CD4-positive, CD25-positive, alpha-beta regulatory T cell (primary cell): Measurements from ENCODE around the gene GPR3. TPM values are rescaled to one million over a fixed set of nuclear protein-coding genes. Genes with fewer than 3 reads are reported as not detected.
A peak's percentile ranks its signal among the peaks of the same experiment; 100 is the strongest.
"Not testable (repeated sequence)": the region's sequence is repeated elsewhere in the genome, so short reads cannot be mapped to it uniquely, and the experiment has no call there.

Source experiments
- ATAC-seq, 2 donors: fragments of 150-1000 bp; cut with Tn5 transposase; one replicate each; pipeline ENCODE4 v1.10.0; 2021; ENCODE audit warnings: low read depth in 2 of 2, moderate number of reproducible peaks in 2 of 2, moderate library complexity in 1 of 2
- DNase-seq, 3 donors: peaks; one replicate each; pipeline versions ENCODE4 v3.0.0 to v3.0.0-alpha.2; 2012 to 2022; ENCODE audit warnings: mixed read lengths in 1 of 3
- H3K27ac ChIP-seq: one replicate; pipeline ENCODE4 v1.7.0; 2013; ENCODE audit warnings: mild to moderate bottlenecking, low read length; ENCODE audit not compliant: insufficient read depth, poor library complexity, severe bottlenecking
- H3K27me3 ChIP-seq: one replicate; pipeline ENCODE4 v1.7.0; 2013; ENCODE audit warnings: low read length; ENCODE audit not compliant: control insufficient read depth, insufficient read depth
- H3K36me3 ChIP-seq: one replicate; pipeline ENCODE4 v1.7.0; 2013; ENCODE audit warnings: mild to moderate bottlenecking, low read length, moderate library complexity; ENCODE audit not compliant: control insufficient read depth, insufficient read depth
- H3K4me1 ChIP-seq: 2 replicates; pipeline ENCODE4 v1.7.0; 2013; ENCODE audit warnings: mild to moderate bottlenecking, low read length; ENCODE audit not compliant: insufficient read depth, control insufficient read depth, poor library complexity, severe bottlenecking
- H3K4me3 ChIP-seq: one replicate; pipeline ENCODE4 v1.7.0; 2013; ENCODE audit warnings: low read depth, mild to moderate bottlenecking, low read length, moderate library complexity
- H3K9me3 ChIP-seq, 2 experiments: 1 replicate in 1 of 2; 2 replicates in 1 of 2; pipeline ENCODE4 v1.7.0; 2013; ENCODE audit warnings: low read length in 2 of 2, mild to moderate bottlenecking in 1 of 2, moderate library complexity in 1 of 2; ENCODE audit not compliant: control insufficient read depth in 2 of 2
- H3K27ac Mint-ChIP-seq, 3 donors: one replicate each; pipeline ENCODE4 v1.8.0; 2020 to 2022; ENCODE audit warnings: mild to moderate bottlenecking in 3 of 3, mixed read lengths in 3 of 3, moderate library complexity in 2 of 3
- H3K27me3 Mint-ChIP-seq: one replicate; pipeline ENCODE4 v1.8.0; 2022; ENCODE audit warnings: mild to moderate bottlenecking, mixed read lengths
- H3K36me3 Mint-ChIP-seq: one replicate; pipeline ENCODE4 v1.8.0; 2020; ENCODE audit warnings: mixed read lengths
- H3K4me1 Mint-ChIP-seq, 4 donors: one replicate each; pipeline ENCODE4 v1.8.0; 2020 to 2022; ENCODE audit warnings: mixed read lengths in 4 of 4, mild to moderate bottlenecking in 1 of 4
- H3K4me3 Mint-ChIP-seq, 4 donors: one replicate each; pipeline ENCODE4 v1.8.0; 2020 to 2022; ENCODE audit warnings: mild to moderate bottlenecking in 4 of 4, mixed read lengths in 4 of 4, moderate library complexity in 3 of 4
- H3K9me3 Mint-ChIP-seq, 7 donors: one replicate each; pipeline ENCODE4 v1.8.0; 2020 to 2022; ENCODE audit warnings: mixed read lengths in 7 of 7, mild to moderate bottlenecking in 3 of 7, moderate library complexity in 2 of 7
- polyA plus RNA-seq, 4 donors: library from polyadenylated mRNA; unstranded; fragments of 300-500 nt; fragmentation: Illumina TruSeq; gene quantifications; one replicate each; pipeline ENCODE4 v1.2.3, GENCODE V29; 2021
- total RNA-seq: library from RNA; stranded (reverse); gene quantifications from one replicate; pipeline ENCODE4 v1.2.3, GENCODE V29; 2022

GPR3 gene
- total and polyA plus RNA-seq, 5 donors from 2014 or later = 0.07 to 0.47 (median 0.21) TPM; not detected in 2

DNA sequence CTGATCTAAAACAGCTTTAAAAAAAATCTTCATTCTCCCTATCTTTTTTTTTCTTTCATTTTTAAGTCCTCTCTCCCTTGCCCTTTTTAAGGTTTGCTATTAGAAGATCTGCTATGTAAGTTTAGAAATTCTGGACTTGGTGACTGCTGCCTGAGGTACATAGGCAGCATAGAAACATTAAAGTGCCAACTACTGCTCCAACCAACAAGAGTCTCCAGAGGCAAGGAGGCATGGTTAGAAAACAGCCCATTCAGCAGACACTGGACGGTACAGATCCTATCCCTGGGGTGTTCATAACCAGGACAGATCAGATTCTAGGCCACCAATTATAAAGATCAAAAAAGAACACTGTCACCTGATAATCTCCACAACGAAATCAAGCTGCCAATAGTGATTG is 36.6 kb downstream of the GPR3 start:
- DNase-seq (no peak), ATAC-seq (no peak)
- H3K36me3 ChIP-seq = peaks cover 31% of the 10 kb centered on the region
- H3K27me3 Mint-ChIP-seq = no peaks in the 10 kb centered on the region
- H3K4me1 ChIP-seq = peaks cover 73% of the 10 kb centered on the region
- no peaks in the 10 kb centered on the region for H3K9me3 ChIP-seq
- H3K27ac Mint-ChIP-seq = peak overlapping the region; percentile 90 to 97 (median 91)
- H3K4me3 Mint-ChIP-seq = peak overlapping the region; percentile 75 to 87 (median 78)
- H3K4me3 ChIP-seq = peak overlapping the region; percentile 42
- peaks cover 51 to 86% (median 60%) of the 10 kb centered on the region in 4 donors for H3K4me1 Mint-ChIP-seq
- peak overlapping the region; percentile 14 for H3K27ac ChIP-seq
- H3K27me3 ChIP-seq = no peaks in the 10 kb centered on the region
- H3K36me3 Mint-ChIP-seq = peaks cover 27% of the 10 kb centered on the region
- no peaks in the 10 kb centered on the region for H3K9me3 Mint-ChIP-seq

DNA sequence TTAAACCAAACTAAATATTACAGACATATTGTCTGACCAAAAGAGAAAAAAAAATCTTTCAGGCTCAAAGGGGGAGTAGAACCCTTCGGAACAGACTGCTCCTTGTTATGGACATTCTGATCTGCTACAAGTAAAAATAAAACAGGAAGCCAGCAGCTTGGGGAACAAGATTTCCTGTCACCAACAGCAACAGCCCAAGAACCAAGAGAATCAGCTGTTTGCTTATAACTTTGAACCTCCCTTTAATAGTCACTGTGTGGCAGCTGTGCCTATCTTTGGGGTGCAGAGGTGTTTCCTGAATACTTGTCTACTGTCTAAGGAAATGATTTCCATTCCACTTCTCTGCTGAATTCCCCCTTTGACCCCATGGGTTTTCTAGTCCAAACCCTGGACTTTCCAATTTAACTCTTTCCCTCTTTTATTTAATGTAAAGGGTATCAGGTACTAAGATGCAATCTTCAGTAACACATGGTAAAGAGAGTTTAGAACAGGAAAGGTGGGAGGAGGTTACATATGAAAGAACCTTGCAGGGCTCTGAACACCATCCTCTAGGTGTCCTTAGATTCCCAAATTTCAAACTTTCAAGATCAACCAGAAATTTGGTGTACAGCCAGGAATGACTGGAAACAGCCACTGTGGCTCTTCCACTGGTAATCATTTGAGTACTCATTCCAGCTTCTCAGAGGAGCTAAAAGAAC is 38.6 kb downstream of the GPR3 start:
- H3K27me3 ChIP-seq = no peaks in the 10 kb centered on the region
- Mint-ChIP-seq H3K4me1 (peaks cover 43 to 93% (median 64%) of the 10 kb centered on the region in 4 donors), H3K9me3 (no peaks in the 10 kb centered on the region), H3K36me3 (peaks cover 21% of the 10 kb centered on the region), H3K27ac (peak overlapping the region; percentile 53 to 90 (median 63)), H3K27me3 (no peaks in the 10 kb centered on the region), H3K4me3 (peak overlapping the region; percentile 67 to 78 (median 74))
- H3K4me3 ChIP-seq = peak overlapping the region; percentile 77
- H3K9me3 ChIP-seq = no peaks in the 10 kb centered on the region
- ATAC-seq (peak; percentile 75 to 80), DNase-seq (peak in 2 of 3 donors; percentile 61 to 80)
- H3K36me3 ChIP-seq = peaks cover 20% of the 10 kb centered on the region
- peaks cover 89% of the 10 kb centered on the region for H3K4me1 ChIP-seq
- peak overlapping the region; percentile 61 for H3K27ac ChIP-seq

DNA sequence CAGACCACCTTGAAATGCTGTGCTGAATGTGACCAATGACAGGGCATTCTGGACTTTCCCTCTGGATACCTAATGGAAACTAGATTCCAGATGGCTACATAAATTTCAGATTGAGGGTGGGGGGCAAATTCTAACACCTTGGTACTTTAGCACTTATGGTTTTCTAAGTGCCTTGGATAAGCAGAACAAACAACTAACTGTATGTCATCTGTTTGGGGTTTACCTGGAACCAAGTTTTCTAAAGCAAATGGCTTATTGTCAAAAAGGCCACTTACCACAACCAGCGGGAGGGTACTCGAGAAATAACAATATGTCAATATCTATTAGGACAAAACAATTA is 39.1 kb downstream of the GPR3 start:
- Histone ChIP-seq H3K9me3 (no peaks in the 10 kb centered on the region), H3K27me3 (no peaks in the 10 kb centered on the region), H3K4me3 (peak overlapping the region; percentile 77), H3K36me3 (peaks cover 18% of the 10 kb centered on the region), H3K27ac (peak overlapping the region; percentile 61), H3K4me1 (peaks cover 94% of the 10 kb centered on the region)
- Mint-ChIP-seq H3K9me3 (no peaks in the 10 kb centered on the region), H3K4me3 (peak overlapping the region; percentile 48 to 75 (median 64)), H3K27ac (peak overlapping the region; percentile 53 to 90 (median 63)), H3K36me3 (peaks cover 18% of the 10 kb centered on the region), H3K4me1 (peaks cover 46 to 93% (median 66%) of the 10 kb centered on the region in 4 donors), H3K27me3 (no peaks in the 10 kb centered on the region)
- DNase-seq (no peak), ATAC-seq (no peak)

DNA sequence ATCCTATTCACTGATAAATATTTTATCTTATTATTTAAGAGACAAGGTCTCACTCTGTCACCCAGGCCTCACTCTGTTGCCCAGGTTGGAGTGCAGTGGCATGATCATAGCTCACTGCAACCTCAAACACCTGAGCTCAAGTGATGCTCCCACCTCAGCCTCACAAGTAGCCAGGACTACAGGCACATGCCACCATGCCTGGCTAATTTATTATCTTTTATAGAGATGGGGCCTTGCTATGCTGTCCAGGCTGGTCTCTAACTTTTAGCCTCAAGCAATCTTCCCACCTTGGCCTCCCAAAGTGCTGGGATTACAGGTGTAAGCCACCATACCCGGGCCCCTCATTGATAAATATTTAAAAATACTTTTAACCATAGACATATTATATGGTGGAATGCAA is 40.3 kb downstream of the GPR3 start:
- not testable (repeated sequence) for DNase-seq, H3K27me3 ChIP-seq, H3K4me3 ChIP-seq, ATAC-seq, H3K36me3 ChIP-seq, H3K9me3 Mint-ChIP-seq, H3K9me3 ChIP-seq, H3K27me3 Mint-ChIP-seq
- peak overlapping the region; percentile 9 for H3K27ac ChIP-seq
- peaks cover 100% of the 10 kb centered on the region for H3K4me1 ChIP-seq
- Mint-ChIP-seq H3K36me3 (peaks cover 13% of the 10 kb centered on the region), H3K4me1 (peaks cover 40 to 93% (median 71%) of the 10 kb centered on the region in 4 donors), H3K27ac (peak overlapping the region; percentile 66 to 87 (median 81)), H3K4me3 (peak overlapping the region in 1 of 4 donors; percentile 49)

DNA sequence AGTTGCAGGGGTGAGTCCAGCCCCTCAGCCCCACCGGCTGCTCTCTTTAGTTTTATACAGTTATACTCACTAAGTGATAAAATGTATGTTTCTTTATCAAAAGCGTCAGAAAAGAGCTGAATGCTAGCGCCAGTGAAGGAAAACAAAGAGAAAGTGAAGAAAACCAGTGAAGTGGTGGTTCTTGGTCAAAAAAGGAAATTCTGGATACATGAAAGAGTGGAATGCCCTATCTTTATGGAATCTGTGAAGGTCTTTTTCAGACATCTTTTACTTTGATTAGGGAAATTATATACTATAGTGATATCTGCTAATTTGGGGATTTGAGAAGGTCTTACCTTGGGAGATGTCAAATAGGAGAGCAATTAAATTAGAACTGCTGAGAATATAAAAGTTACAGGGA is 41.3 kb downstream of the GPR3 start:
- peaks cover 40 to 93% (median 72%) of the 10 kb centered on the region in 4 donors for H3K4me1 Mint-ChIP-seq
- no peak overlapping the region for H3K4me3 ChIP-seq
- peak overlapping the region; percentile 28 for H3K27ac ChIP-seq
- H3K4me1 ChIP-seq = peaks cover 100% of the 10 kb centered on the region
- peak overlapping the region in 2 of 3 donors; percentile 81 to 87 for H3K27ac Mint-ChIP-seq
- no peaks in the 10 kb centered on the region for H3K9me3 Mint-ChIP-seq
- H3K36me3 Mint-ChIP-seq = peaks cover 11% of the 10 kb centered on the region
- no peaks in the 10 kb centered on the region for H3K9me3 ChIP-seq
- ATAC-seq (no peak), DNase-seq (no peak)
- no peaks in the 10 kb centered on the region for H3K27me3 ChIP-seq
- H3K36me3 ChIP-seq = no peaks in the 10 kb centered on the region
- no peaks in the 10 kb centered on the region for H3K27me3 Mint-ChIP-seq
- H3K4me3 Mint-ChIP-seq = peak overlapping the region in 3 of 4 donors; percentile 54 to 66 (median 60)

DNA sequence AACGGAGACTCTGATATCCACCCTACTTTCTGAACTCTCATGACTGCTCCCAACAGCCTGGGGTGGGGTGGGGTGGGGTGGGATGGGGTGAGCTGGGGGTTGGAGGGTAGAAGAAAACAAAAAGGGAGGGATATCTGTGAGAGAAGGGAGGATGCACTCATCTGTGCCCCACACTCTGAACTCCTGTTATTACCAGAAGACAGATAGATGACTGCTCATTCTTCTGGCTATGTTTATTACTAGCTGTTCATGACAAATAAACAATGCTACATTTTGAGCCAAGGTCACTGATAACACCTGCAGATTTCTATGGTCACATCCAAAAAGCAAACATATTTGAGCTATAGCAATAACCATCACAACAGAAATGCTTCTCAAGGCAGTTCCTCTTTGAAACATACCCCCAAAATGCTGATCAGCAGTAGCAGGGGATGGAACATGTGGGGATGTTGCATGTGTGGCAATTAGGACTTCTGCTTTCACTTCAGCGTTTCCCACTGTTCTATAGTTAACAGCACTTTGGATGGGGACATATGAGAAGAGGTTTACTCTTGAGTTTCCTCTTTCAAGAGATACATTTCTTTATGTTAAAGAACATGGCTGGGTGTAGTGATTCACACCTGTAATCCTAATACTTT is 43.3 kb downstream of the GPR3 start:
- Histone ChIP-seq H3K36me3 (peaks cover 7% of the 10 kb centered on the region), H3K27ac (peak overlapping the region; percentile 69), H3K9me3 (no peaks in the 10 kb centered on the region), H3K4me3 (peak overlapping the region; percentile 82), H3K27me3 (no peaks in the 10 kb centered on the region), H3K4me1 (peaks cover 92% of the 10 kb centered on the region)
- DNase-seq (no peak), ATAC-seq (no peak)
- H3K4me3 Mint-ChIP-seq = peak overlapping the region; percentile 68 to 86 (median 82)
- H3K9me3 Mint-ChIP-seq = no peaks in the 10 kb centered on the region
- no peaks in the 10 kb centered on the region for H3K27me3 Mint-ChIP-seq
- peaks cover 17% of the 10 kb centered on the region for H3K36me3 Mint-ChIP-seq
- peaks cover 46 to 95% (median 76%) of the 10 kb centered on the region in 4 donors for H3K4me1 Mint-ChIP-seq
- H3K27ac Mint-ChIP-seq = peak overlapping the region; percentile 85 to 89 (median 87)

DNA sequence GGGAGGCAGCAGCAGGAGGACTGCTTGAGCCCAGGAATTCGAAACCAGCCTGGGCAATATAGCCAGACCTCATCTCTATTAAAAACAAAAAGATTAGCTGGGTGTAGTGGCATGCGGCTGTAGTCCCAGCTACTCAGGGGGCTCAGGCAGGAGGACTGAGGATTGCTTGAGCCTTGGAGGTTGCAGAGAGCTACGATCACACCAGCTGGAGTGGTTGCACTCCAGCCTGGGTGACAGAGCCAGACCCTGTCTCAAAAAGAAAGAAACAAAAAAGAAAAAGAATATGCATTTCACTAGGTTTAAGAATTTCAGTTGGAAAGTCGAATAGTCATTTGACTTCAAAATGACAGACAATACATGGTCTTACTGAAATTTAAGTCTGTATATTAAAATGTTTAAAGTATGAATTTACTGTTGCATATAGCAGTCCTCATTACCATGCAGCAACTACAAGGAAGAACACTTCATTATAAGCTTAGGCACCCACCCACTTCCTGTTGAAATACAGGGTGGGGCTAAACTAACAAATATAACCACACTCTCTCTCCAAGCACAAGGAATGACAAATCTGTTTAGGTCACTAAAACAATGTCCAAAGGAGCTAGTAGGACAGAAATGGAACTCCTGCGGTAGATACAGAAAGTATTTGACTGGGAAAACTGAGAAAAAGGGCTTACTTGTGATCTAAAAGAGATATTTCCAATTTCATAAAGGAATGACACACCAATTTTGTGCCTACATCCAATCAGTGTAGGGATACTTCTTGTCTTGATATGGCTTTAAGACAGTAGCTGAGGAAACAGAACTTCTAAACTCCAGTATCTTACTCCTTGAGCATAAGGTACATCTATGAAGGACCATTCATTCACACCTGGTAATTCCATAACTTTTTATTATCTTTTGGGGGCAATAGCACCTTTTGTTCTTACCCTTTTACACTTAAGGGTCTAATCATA is 44.1 kb downstream of the GPR3 start:
- Mint-ChIP-seq H3K27me3 (no peaks in the 10 kb centered on the region), H3K4me1 (peaks cover 38 to 92% (median 68%) of the 10 kb centered on the region in 4 donors), H3K27ac (peak overlapping the region; percentile 85 to 89 (median 87)), H3K4me3 (peak overlapping the region; percentile 68 to 86 (median 82)), H3K9me3 (no peaks in the 10 kb centered on the region), H3K36me3 (peaks cover 17% of the 10 kb centered on the region)
- DNase-seq (peak in 2 of 3 donors; percentile 47 to 75), ATAC-seq (peak; percentile 85 to 87)
- Histone ChIP-seq H3K9me3 (no peaks in the 10 kb centered on the region), H3K4me1 (peaks cover 84% of the 10 kb centered on the region), H3K4me3 (peak overlapping the region; percentile 82), H3K36me3 (peaks cover 7% of the 10 kb centered on the region), H3K27ac (peak overlapping the region; percentile 69), H3K27me3 (no peaks in the 10 kb centered on the region)
